Measurements from ENCODE around the gene RRP1B. TPM values are rescaled to one million over a fixed set of nuclear protein-coding genes. Genes with fewer than 3 reads are reported as not detected.
"Not testable (repeated sequence)": the region's sequence is repeated elsewhere in the genome, so short reads cannot be mapped to it uniquely, and the experiment has no call there.

Gene RRP1B
- 52.6 and 55.0 TPM in 2 replicates for total RNA-seq

DNA sequence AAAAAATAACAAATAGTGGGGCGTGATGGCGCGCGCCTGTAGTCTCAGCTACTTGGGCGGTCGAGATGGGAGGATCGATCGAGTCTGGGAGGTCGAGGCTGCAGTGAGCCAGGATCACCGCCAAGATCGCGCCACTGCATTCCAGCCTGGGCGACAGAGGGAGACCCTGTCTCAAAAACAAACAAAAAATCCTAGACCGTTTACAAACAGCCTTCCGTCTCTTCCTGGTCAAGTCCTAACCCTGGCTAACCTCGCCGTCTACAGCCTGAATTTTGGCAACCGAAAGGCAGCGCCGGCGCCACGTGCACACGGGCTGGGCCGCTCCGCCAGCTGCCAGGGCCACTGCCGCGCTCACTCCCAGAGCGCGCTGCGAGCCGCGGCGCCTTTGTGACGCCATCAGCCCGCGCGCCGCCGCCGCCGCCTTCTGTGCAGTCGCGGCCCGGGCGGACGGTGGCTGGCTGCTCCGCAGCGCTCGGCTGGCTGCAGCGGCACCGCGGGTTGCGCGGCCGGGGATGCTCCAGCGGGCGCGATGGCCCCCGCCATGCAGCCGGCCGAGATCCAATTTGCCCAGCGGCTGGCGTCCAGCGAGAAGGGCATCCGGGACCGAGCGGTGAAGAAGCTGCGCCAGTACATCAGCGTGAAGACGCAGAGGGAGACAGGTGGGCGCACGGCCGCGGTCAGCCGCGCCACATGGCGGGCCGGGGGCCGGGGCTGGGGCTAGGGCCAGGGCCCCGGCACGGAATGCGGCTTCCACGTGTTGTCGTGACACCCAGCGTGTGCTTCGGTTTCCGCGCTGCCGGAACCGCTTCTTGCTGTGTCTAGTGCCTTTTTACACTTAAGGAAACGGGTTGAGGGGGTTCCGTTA, at the start of gene RRP1B, which contains the start of gene HSF2BP:
TSS of gene RRP1B (plus strand) at position 425 of the 865 bp plus-strand sequence. CDS start at position 530, 105 bp downstream.
TSS of gene HSF2BP (minus strand) at position 353 of the 865 bp plus-strand sequence. CDS start 1,392 bp downstream, outside the sequence.
- intact Hi-C loops (cut with micrococcal nuclease) = loop anchor here (1.0 kb wide), 1 partner anchor 130 kb away; the partner anchor contains the start of gene RRP1

DNA sequence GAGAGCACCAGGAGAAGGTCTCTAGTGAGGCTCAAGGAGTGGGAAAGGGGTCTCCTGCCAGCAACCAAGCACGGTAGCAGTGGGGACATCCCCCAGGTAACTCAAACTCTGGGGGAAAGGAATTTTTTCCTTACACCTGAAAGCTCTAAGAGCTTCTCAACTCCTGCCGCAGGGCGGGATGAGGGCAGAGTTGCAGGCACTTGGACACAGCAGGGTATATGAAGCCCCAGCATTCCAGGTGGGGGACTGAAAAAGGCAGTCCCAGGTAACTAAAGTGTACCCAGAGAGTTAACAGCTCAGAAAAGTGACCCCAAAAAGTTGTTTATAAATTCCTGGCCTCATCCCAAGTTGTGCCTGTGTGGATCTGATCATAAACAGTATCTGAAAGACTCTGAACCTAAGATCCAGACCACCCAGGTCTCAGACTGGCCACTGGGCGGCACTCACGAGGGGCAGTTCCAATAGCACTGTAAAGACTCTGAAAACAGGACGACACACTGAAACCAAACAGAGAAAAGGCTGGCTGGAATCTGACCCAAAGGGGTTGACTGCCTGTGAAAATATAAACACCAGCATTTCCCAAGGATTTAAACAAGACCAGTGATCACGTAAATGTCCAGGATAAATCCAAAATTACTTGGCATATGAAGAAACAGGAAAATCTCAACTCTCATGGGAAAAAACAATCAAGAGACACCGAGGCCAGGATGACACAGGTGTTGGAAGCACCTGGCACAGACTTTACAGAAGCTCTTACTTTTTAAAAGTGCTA, 47.6 kb upstream of the RRP1B start:
- intact Hi-C loops (cut with micrococcal nuclease) = loop anchor here (5.0 kb wide), 1 partner anchor 36 kb away; no protein-coding TSS in a partner anchor

DNA sequence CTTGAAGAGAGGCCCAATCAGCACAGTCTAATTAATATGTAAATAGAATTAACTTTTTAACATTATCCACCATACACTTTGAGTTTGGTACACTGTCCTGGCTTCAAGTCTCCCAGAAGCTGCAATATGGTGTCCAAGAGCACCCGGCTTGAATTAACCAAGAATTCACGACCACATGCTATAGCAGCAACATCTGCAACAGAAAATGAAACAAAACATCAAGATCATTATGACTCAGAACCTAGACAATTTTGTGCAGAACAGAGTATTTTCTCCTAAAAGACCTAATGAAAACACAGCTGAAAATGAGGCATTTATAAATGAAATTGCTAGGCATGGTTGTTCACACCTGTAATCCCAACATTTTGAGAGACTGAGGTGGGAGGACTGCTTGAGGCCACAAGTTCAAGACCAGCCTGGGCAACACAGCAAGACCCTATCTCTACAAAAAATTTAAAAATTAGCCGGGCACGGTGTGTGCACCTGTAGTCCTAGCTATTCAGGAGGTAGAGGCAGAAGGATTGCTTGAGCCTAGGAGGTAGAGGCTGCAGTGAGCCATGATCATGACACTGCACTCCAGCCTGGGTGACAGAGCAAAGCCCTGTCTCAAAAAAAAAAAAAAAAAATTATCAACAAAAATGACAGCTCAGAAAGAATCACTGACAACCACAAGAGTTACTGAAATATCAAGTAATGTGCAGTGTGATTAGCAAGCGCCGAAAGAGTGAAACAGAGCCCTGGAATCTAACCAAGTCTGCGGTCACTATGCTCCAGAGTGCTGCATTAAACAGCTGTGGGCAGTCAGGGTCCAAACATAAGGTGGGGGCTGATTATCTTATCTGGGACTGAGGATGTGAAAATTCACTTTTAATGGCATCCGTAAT, 45.4 kb upstream of the RRP1B start:
- intact Hi-C loops (cut with micrococcal nuclease) = loop anchor here (5.0 kb wide), 1 partner anchor 33 kb away; no protein-coding TSS in a partner anchor

DNA sequence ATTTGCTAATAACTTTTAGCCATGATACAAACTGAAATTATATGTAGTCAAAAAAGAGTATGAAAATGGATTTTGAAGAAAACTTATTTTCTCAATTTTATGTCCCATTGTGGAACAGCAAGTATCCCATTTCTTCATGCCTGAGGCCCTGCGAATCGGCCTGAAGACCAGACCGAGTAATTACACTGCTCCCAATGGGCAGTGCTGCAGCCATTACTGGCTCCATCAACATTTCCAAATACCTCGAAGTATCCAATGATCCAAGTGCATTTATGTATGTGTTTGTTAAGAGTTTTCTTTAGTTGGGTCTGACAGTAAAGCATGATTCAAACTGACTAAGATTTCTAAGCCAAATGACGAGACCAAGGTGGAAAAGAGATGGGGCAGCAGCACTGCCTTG, 44.5 kb upstream of the RRP1B start:
- intact Hi-C loops (cut with micrococcal nuclease) = loop anchor here (5.0 kb wide), 1 partner anchor 32 kb away; no protein-coding TSS in a partner anchor

DNA sequence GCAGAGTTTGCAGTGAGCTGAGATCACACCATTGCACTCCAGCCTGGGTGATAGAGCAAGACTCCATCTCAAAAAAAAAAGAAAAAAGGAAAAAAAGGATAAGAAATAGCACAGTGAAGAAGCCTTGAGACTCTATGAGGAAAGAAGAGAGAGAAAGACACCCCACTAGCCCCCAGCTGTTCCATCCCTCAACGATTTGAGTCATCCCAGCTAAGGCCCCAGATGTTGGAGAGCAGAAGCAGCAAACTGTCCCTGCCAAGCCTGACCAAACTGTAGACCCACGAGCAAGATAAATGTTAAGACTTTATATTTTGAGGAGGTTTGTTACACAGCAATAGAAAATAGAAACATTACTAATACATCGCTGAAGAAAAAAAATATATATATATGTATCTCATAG, 42.5 kb upstream of the RRP1B start:
- intact Hi-C loops (cut with micrococcal nuclease) = not testable (repeated sequence)

DNA sequence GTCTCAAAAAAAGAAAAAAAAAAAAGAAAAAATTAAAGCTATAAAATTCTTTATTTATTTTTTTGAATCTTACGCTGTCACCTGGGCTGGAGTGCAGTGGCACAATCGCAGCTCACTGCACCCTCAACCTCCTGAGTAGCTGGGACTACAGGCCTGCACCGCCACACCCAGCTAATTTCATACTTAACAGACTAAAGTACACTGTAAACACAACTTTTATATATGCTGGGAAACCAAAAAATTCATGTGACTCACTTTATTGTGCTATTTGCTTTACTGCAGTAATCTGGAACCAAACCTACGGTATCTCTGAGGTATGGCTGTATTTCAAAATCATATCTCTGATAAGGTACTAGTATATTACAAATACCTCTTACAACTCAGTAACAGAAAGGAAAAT, 40.4 kb upstream of the RRP1B start:
- intact Hi-C loops (cut with micrococcal nuclease) = no loop called here

DNA sequence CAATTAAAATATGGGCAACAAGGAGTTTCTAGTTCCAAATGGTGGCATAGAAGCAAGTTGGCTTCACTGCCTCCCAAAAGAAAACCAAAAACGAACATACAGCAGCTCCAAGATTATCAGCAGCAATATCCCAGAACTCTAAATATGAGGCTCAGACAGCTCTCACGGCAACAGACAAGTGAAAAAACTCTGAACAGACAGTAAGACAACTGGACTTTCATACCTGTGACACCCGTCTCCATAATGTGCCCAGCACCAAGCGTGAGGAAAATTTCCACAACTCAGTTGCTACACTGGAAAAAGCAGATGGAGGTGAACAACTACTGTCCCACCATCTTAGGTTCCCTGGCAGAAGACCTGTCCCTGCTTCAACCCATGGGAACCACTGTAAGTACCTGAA, 40.0 kb upstream of the RRP1B start:
- intact Hi-C loops (cut with micrococcal nuclease) = no loop called here

GRCh38 chr21:43619856-43620255, 39.5 kb upstream of the RRP1B start:
- intact Hi-C loops (cut with micrococcal nuclease) = no loop called here

- intact Hi-C loops (cut with micrococcal nuclease) = no loop called here
Observed at GRCh38 chr21:43622796-43623195, 36.6 kb upstream of the RRP1B start.

DNA sequence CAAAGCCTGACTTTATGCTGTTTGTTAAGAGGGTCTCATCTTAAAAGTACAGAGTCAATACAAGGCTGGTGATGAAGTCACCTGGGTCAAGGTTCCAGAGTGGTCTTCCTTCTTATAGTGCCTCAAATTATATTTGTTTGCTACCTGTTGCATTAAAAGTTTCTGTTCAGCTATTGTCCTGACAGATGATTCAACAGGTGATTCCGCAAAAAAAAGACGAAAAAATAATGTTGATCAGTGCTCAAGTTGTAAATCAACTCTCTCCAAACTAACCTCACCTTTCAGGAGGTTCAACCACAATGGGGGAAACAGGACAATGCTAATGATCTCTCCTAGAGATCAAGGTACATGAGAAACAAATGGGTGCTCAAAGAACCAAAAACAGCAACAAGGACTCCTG, 35.8 kb upstream of the RRP1B start:
- intact Hi-C loops (cut with micrococcal nuclease) = no loop called here

GRCh38 chr21:43624339-43624738, 35.0 kb upstream of the RRP1B start:
- intact Hi-C loops (cut with micrococcal nuclease) = no loop called here

GRCh38 chr21:43626390-43626789, 33.0 kb upstream of the RRP1B start:
- intact Hi-C loops (cut with micrococcal nuclease) = no loop called here

GRCh38 chr21:43627527-43627926, 31.8 kb upstream of the RRP1B start:
- intact Hi-C loops (cut with micrococcal nuclease) = no loop called here

GRCh38 chr21:43631411-43632107, 27.8 kb upstream of the RRP1B start:
- intact Hi-C loops (cut with micrococcal nuclease) = no loop called here

- intact Hi-C loops (cut with micrococcal nuclease) = no loop called here
Observed at GRCh38 chr21:43632373-43632905, 26.9 kb upstream of the RRP1B start.

GRCh38 chr21:43634618-43635017, 24.7 kb upstream of the RRP1B start:
- intact Hi-C loops (cut with micrococcal nuclease) = no loop called here

DNA sequence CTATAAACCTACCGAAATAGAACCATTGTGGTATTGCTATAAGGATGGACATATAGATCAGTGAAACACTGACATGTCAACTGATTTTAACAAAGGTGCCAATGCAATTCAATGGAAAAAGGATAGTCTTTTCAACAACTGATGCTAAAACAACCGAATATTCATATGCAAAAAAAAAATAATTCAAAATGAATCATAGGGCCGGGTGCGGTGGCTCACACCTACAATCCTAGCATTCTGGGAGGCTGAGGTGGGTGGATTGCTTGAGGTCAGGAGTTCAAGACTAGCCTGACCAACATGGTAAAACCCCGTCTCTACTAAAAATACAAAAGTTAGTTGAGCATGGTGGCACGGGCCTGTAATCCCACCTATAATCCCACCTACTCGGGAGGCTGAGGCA, 23.9 kb upstream of the RRP1B start:
- intact Hi-C loops (cut with micrococcal nuclease) = no loop called here

DNA sequence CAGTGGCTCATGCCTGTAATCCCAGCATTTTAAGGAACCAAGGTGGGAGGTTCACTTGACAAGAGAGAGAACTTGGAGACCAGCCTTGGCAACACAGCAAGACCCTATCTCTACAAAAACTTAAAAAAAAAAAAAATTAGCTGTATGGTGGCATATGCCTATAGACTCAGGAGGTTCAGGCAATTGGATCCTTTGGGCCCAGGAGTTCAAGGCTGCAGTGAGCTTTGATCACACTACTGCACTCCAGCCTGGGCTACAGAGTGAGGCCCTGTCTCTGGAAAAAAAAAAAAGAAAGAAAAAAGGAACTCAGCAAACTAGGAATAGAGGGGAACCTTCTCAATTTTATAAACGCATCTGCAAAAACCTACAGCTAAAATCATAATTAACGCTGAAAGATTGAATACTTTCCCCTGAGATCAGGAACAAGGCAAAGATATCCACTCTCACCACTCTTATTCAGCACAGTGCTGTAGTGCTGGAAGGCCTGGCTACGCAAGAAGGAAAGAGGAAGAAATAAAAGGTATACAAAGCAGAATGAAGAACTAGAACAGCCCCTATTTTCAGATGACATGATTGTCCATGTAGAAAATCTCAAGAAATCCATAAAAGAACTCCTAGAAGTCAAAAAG, 21.7 kb upstream of the RRP1B start:
- intact Hi-C loops (cut with micrococcal nuclease) = no loop called here

DNA sequence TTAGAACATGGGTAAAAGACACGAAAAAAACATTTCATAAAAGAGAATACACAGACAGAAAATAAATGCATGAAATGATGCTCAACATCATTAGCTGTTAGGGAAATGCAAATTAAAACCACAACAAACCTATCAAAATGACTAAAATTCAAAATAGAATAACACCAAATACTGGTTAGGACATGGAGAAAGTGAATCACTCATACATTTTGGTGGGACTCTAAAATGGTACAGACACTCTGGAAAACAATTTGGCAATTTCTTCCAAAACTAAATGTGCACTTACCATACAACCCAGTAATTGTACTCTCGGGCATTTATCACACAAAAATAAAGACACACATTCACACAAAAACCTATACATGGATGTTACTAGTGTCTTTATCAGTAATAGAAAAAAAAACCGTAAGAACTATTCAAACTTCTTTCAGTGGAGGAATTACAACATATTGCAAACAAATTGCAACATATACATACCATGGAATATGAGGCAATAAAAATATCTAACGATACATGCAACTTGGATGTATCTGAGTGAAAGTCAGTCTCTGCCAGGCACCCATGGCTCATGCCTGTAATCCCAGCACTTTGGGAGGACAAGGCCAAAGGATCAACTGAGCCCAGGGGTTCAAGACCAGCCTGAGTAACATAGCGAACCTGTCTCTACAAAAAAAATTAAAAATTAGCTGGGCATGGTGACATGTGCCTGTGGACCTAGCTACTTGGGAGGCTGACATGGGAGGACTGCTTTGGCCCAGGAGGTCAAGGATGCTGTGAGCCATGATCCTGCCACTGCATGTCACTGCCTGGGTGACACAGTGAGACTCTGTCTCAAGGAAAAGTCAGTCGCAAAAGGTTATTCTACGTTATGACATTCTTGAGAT, 19.6 kb upstream of the RRP1B start:
- intact Hi-C loops (cut with micrococcal nuclease) = no loop called here

All from T-helper 2 cell treated with Interferon-gamma antibody and Interleukin-4, amounts not matched to agents 100 ng/mL and 5 ng/mL, for 36 hours (primary cell).